HG02759 (cell line): ENCODE data around the gene PTCHD4.

ENCODE experiments used
- ATAC-seq: cut with Tn5 transposase; IDR thresholded peaks from one replicate; pipeline ENCODE4 v1.9.1; 2021; ENCODE audit warnings: mild to moderate bottlenecking, moderate library complexity; ENCODE audit not compliant: unreplicated experiment

PTCHD4 gene

GRCh38 chr6:48061265-48061990 is 49.6 kb downstream of the PTCHD4 start:
- ATAC-seq = no peak
